Sigmoid colon (tissue), 7 donors: ENCODE measurements around the gene PLB1. TPM values are rescaled to one million over a fixed set of nuclear protein-coding genes. Genes with fewer than 3 reads are reported as not detected.
A peak's percentile ranks its signal among the peaks of the same experiment; 100 is the strongest.
"Not testable (repeated sequence)": the region's sequence is repeated elsewhere in the genome, so short reads cannot be mapped to it uniquely, and the experiment has no call there.

ENCODE experiments used
- DNase-seq: peaks from one replicate; pipeline ENCODE4 v3.0.0-alpha.2; 2019
- H3K27ac ChIP-seq, 4 donors: fragments of 200-600 bp; sonication (generic); one replicate each; pipeline ENCODE4 v1.5.1; 2016 to 2019; ENCODE audit warnings: mild to moderate bottlenecking in 1 of 4
- H3K27me3 ChIP-seq, 3 donors: fragments of 200-600 bp; sonication (generic); one replicate each; pipeline ENCODE4 v1.5.1; 2019; ENCODE audit warnings: mild to moderate bottlenecking in 1 of 3
- H3K36me3 ChIP-seq, 4 donors: fragments of 200-600 bp; sonication (generic); one replicate each; pipeline ENCODE4 v1.5.1; 2016 to 2019
- H3K4me1 ChIP-seq, 4 donors: fragments of 200-600 bp; sonication (generic); one replicate each; pipeline ENCODE4 v1.5.1; 2017 to 2019
- H3K4me3 ChIP-seq, 4 donors: fragments of 200-600 bp; sonication (generic); one replicate each; pipeline ENCODE4 v1.5.1; 2017 to 2019; ENCODE audit warnings: mild to moderate bottlenecking in 2 of 4, moderate library complexity in 1 of 4
- H3K9me3 ChIP-seq, 4 donors: fragments of 200-600 bp in 3 of 4; sonication (generic) in 3 of 4; one replicate each; pipeline versions ENCODE4 v1.5.1 to v1.6.1; 2013 to 2019
- CTCF ChIP-seq, 4 experiments: fragments of 450-650 bp in 3 of 4; fragments of 200-600 bp in 1 of 4; IDR thresholded peaks; one replicate each; pipeline ENCODE4 v1.5.1; 2016 to 2019; ENCODE audit warnings: antibody characterized with exemption in 4 of 4, mild to moderate bottlenecking in 3 of 4, moderate library complexity in 2 of 4
- EP300 ChIP-seq, 4 donors: sonication (generic); formaldehyde crosslinking; IDR thresholded peaks; one replicate each; pipeline ENCODE4 v1.6.1; 2017; ENCODE audit warnings: antibody characterized with exemption in 4 of 4
- POLR2A ChIP-seq, 2 donors: fragments of 450-650 bp; IDR thresholded peaks; one replicate each; pipeline ENCODE4 v1.6.1; 2016; ENCODE audit warnings: antibody characterized with exemption in 2 of 2, mild to moderate bottlenecking in 2 of 2, moderate library complexity in 2 of 2
- POLR2AphosphoS5 ChIP-seq, 4 donors: sonication (generic); formaldehyde crosslinking; IDR thresholded peaks; one replicate each; pipeline ENCODE4 v1.6.1; 2017; ENCODE audit warnings: antibody characterized with exemption in 4 of 4
- WGBS, 2 donors: extraction: QIAGEN DNeasy Blood & Tissue Kit; methylation state at CpG; one replicate each; pipeline ENCODE4 v1.1.7; 2013; 5-methylcytosine and 5-hydroxymethylcytosine counted together
- intact Hi-C: fragments of 100-400 bp; cut with DNase I; formaldehyde crosslinking; loops from one replicate; pipeline ENCODE4 v1.15.1; 2023
- polyA plus RNA-seq, 3 donors: library from polyadenylated mRNA; stranded (reverse); fragments of 200-250 nt; gene quantifications; one replicate each; pipeline ENCODE4 v1.2.3, GENCODE V29; 2013
- total RNA-seq, 4 donors: library from RNA; depleted of rRNA; stranded (reverse); fragments of >200 nt; gene quantifications; one replicate each; pipeline ENCODE4 v1.1.0, GENCODE V29; 2016
- donor health status: healthy with polysubstance abuse.
- donor health status: Bipolar disorder and iron deficiency.
- donor health status: healthy.

The PLB1 gene
- total and polyA plus RNA-seq, 7 donors = 1.2 to 18.3 (median 2.1) TPM

- Histone ChIP-seq H3K4me1 (peaks cover 0 to 76% (median 67%) of the 10 kb centered on the region in 4 donors), H3K27ac (peak overlapping the region; percentile 83 to 94 (median 90)), H3K36me3 (no peaks in the 10 kb centered on the region), H3K4me3 (no peak overlapping the region), H3K27me3 (no peaks in the 10 kb centered on the region), H3K9me3 (no peaks in the 10 kb centered on the region)
- intact Hi-C loops = loop anchor here (5.0 kb wide), 1 partner anchor 66 kb away; no protein-coding TSS in a partner anchor
- TF ChIP-seq POLR2A (IDR thresholded peaks at IDR 0.05) (no peak), EP300 (IDR thresholded peaks at IDR 0.05) (no peak), CTCF (IDR thresholded peaks at IDR 0.05) (peak in 1 of 4 experiments; percentile 22)
- DNase-seq = peak; percentile 57
- WGBS, 2 donors = 39 to 90% methylated on average over 1 of the region's 1 CpG
Observed at GRCh38 chr2:28663359-28663758, 167.5 kb downstream of the PLB1 start.

GRCh38 chr2:28664120-28664842 is 168.4 kb downstream of the PLB1 start:
- H3K27me3 ChIP-seq = no peaks in the 10 kb centered on the region
- H3K36me3 ChIP-seq = no peaks in the 10 kb centered on the region
- intact Hi-C loops = loop anchor here (5.0 kb wide), 1 partner anchor 67 kb away; no protein-coding TSS in a partner anchor
- 14 to 58% methylated on average over 22 of the region's 22 CpGs for WGBS, 2 donors
- DNase-seq = peak; percentile 89
- peak overlapping the region; percentile 83 to 94 (median 90) for H3K27ac ChIP-seq
- peaks cover 0 to 69% (median 67%) of the 10 kb centered on the region in 4 donors for H3K4me1 ChIP-seq
- TF ChIP-seq POLR2AphosphoS5 (IDR thresholded peaks at IDR 0.05) (peak in 3 of 4 donors; percentile 56 to 63 (median 61)), POLR2A (IDR thresholded peaks at IDR 0.05) (no peak)
- H3K4me3 ChIP-seq = peak overlapping the region in 1 of 4 donors; percentile 3
- H3K9me3 ChIP-seq = no peaks in the 10 kb centered on the region

- WGBS, 2 donors = 43 to 56% methylated on average over 8 of the region's 8 CpGs
- peak; percentile 63 to 86 (median 80) for TF ChIP-seq POLR2AphosphoS5 (IDR thresholded peaks at IDR 0.05)
- no peak for TF ChIP-seq POLR2A (IDR thresholded peaks at IDR 0.05)
- peak in 1 of 4 donors; percentile 30 for TF ChIP-seq EP300 (IDR thresholded peaks at IDR 0.05)
- H3K27ac ChIP-seq = peak overlapping the region; percentile 83 to 94 (median 90)
- H3K4me3 ChIP-seq = no peak overlapping the region
- H3K27me3 ChIP-seq = no peaks in the 10 kb centered on the region
- intact Hi-C loops = loop anchor here (1.0 to 5.0 kb wide), 2 partner anchors 52 to 88 kb away; no protein-coding TSS in a partner anchor
- peaks cover 0 to 69% (median 66%) of the 10 kb centered on the region in 4 donors for H3K4me1 ChIP-seq
- H3K9me3 ChIP-seq = no peaks in the 10 kb centered on the region
- peak; percentile 94 for DNase-seq
- no peaks in the 10 kb centered on the region for H3K36me3 ChIP-seq
Observed at GRCh38 chr2:28665041-28665704, 169.3 kb downstream of the PLB1 start.

- 71 to 83% methylated on average over 4 of the region's 4 CpGs for WGBS, 2 donors
- not testable (repeated sequence) for H3K27me3 ChIP-seq, H3K4me3 ChIP-seq, H3K9me3 ChIP-seq, H3K36me3 ChIP-seq, DNase-seq
- peaks cover 0 to 62% (median 60%) of the 10 kb centered on the region in 4 donors for H3K4me1 ChIP-seq
- peak overlapping the region; percentile 83 to 94 (median 90) for H3K27ac ChIP-seq
- intact Hi-C loops = loop anchor here (1.0 to 5.0 kb wide), 2 partner anchors 51 to 87 kb away; no protein-coding TSS in a partner anchor
Observed at GRCh38 chr2:28665811-28666377, 170.0 kb downstream of the PLB1 start.

- intact Hi-C loops = loop anchor here (5.0 kb wide), 1 partner anchor 51 kb away; no protein-coding TSS in a partner anchor
- peak overlapping the region; percentile 83 to 94 (median 90) for H3K27ac ChIP-seq
- WGBS, 2 donors = 90 to 93% methylated on average over 8 of the region's 8 CpGs
- H3K27me3 ChIP-seq = no peaks in the 10 kb centered on the region
- no peaks in the 10 kb centered on the region for H3K9me3 ChIP-seq
- DNase-seq = peak; percentile 86
- no peak overlapping the region for H3K4me3 ChIP-seq
- TF ChIP-seq POLR2AphosphoS5 (IDR thresholded peaks at IDR 0.05) (peak in 1 of 4 donors; percentile 20), EP300 (IDR thresholded peaks at IDR 0.05) (no peak)
- H3K36me3 ChIP-seq = no peaks in the 10 kb centered on the region
- peaks cover 0 to 55% (median 52%) of the 10 kb centered on the region in 4 donors for H3K4me1 ChIP-seq
Observed at GRCh38 chr2:28666496-28667184, 170.8 kb downstream of the PLB1 start.

GRCh38 chr2:28667261-28667660 is 171.4 kb downstream of the PLB1 start:
- Histone ChIP-seq H3K27me3 (no peaks in the 10 kb centered on the region), H3K36me3 (no peaks in the 10 kb centered on the region), H3K9me3 (no peaks in the 10 kb centered on the region), H3K4me3 (no peak overlapping the region), H3K4me1 (peaks cover 0 to 49% (median 46%) of the 10 kb centered on the region in 4 donors), H3K27ac (peak overlapping the region in 3 of 4 donors; percentile 89 to 94 (median 91))
- no peak for DNase-seq
- TF ChIP-seq POLR2A (IDR thresholded peaks at IDR 0.05) (no peak), CTCF (IDR thresholded peaks at IDR 0.05) (no peak), EP300 (IDR thresholded peaks at IDR 0.05) (no peak), POLR2AphosphoS5 (IDR thresholded peaks at IDR 0.05) (no peak)
- intact Hi-C loops = loop anchor here (5.0 kb wide), 1 partner anchor 50 kb away; no protein-coding TSS in a partner anchor
- 96 to 97% methylated on average over 6 of the region's 6 CpGs for whole genome bisulfite sequencing, 2 donors
